SH-SY5Y (cell line): Measurements from ENCODE around the gene ACADSB.

ENCODE experiments used
- GATA2 ChIP-seq: IDR thresholded peaks from 2 replicates; pipeline ENCODE4 v1.6.1; 2011; ENCODE audit warnings: mild to moderate bottlenecking, low read depth, low read length
- GATA3 ChIP-seq: IDR thresholded peaks from 2 replicates; pipeline ENCODE4 v1.6.1; 2011; ENCODE audit warnings: low read depth, mild to moderate bottlenecking, low read length, moderate library complexity

ACADSB gene

DNA sequence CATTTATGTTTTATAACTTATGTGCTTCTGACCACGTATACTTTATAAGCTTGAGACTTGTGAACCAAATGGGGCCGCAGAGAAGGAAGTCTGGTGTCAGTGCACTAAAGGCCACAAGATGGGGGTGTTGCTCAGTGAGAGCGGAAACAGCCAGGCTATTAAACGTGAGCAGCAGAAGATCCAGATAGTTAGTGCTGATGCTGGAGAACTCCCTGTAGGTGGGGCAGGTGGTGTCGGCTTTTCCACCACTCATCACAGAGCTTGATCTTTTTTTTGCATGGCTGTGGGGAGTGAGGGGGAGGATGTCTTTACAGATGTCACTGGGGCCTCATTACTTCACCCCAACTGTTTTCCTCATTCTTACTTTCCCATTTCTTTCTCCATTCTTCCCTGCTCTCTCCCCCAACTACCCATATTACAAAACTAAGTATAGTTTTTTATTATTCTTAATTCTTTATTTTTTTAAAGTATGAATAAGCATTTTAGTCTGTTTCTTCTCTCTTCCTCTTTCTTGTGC lies 34.7 kb downstream of the ACADSB start:
- no peak for TF ChIP-seq GATA2
- no peak for TF ChIP-seq GATA3

DNA sequence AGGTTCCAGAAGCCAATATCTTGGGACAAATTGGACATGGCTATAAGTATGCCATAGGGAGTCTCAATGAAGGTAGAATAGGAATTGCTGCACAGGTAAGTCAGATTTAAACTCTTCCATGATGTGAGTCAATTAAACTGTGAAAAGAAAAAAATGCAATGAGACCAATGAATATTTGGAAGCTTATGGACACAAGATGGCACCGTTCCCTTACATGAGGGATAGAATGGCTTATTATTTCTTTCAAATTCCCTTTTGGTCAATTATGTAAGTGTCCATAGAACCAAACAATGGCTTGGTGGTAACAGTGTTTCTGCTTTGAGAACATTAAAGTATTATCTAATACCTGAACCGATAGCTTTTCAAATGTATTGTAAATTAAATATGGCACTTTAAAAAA lies 35.6 kb downstream of the ACADSB start:
- TF ChIP-seq GATA3 (no peak), GATA2 (no peak)

DNA sequence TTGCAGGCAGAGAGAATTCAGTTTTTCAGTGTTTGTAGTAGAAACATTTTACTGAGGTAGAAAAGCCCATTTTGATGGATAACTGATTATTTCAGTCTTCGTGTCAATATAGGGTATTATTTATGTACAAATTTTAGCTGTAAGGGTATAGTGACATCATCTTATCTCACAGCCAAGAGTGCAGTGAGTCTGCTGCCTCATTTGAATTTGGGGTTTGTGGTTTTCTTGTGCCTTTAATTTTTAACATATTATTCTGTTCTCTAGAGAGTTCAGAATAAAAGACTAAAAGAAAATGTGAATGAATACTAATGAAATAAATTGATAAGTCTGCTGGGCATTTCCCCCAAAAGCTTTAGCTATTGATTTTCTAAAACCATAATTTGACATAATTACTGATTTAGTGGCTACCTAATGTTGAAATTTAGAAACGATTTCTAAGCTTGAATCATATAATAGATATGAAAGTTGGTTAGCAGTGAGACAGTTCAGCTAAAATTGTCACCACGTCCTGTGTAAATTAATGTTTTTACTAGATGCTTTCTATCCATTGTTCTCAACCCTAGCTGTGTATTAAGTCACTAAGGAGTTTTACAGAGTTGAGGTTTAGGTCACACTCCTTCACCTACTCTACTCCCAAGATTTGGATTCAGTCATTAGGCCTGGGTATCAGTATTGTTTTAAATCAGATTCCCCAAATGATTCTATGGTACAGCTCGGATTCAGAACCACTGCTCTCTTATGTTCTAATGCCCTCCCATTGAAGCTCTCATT lies 37.3 kb downstream of the ACADSB start:
- TF ChIP-seq GATA2 (no peak), GATA3 (no peak)

DNA sequence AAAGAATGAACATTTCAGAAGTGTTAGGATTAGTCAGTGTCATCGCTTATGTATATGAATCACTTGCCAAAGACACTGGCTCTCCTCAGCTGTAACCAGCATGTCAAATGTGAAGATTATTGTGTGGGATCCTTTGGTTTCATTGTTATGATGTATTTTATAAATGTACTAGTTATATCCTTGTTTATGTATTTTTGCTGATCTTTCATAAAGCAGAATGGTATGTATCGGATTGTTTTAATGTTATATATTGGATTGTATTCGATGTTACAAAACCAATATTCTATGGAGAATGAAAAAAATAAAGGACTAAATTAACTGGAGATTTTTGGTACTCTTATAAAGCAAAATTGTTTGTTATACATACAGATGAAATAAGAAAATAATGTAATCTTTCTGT lies 49.2 kb downstream of the ACADSB start:
- TF ChIP-seq GATA2 (no peak), GATA3 (no peak)

DNA sequence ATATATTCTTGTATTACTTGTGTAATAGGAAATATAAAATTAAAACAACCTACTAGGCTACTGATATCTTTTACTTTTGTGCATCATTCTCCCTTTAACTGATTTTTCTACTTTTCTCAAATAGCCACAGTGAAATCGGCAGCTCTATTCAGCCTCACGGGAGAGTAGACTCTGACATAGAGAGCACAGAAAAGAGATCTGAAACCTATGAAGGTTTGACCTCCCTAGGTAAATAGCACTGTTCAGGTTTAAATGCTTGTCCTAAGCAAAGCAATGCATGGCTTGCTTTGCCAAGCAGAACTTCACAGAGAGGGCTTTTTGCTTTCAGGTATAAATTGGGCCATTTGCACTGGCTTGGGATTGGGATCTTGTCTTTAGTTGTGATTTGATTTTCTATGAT lies 53.1 kb downstream of the ACADSB start:
- no peak for TF ChIP-seq GATA3
- no peak for TF ChIP-seq GATA2

DNA sequence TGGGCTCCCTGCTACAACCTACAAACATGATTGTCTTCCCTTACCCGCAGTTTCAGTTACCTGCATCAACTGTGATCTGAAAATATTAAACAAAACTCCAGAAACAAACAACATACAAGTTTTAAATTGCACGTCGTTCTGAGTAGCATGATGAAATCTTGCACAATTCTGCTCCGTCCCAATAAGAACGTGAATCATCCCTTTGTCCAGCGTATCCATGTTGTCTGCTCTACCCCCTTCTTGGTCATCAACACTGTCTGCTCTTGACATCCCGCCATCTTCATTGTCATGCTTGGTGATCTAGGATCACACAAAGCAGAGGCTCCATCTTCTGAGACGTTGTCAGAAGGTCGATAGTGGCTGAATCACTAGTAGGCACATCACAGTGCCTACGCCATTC lies 53.9 kb downstream of the ACADSB start:
- TF ChIP-seq GATA2 (no peak), GATA3 (no peak)

DNA sequence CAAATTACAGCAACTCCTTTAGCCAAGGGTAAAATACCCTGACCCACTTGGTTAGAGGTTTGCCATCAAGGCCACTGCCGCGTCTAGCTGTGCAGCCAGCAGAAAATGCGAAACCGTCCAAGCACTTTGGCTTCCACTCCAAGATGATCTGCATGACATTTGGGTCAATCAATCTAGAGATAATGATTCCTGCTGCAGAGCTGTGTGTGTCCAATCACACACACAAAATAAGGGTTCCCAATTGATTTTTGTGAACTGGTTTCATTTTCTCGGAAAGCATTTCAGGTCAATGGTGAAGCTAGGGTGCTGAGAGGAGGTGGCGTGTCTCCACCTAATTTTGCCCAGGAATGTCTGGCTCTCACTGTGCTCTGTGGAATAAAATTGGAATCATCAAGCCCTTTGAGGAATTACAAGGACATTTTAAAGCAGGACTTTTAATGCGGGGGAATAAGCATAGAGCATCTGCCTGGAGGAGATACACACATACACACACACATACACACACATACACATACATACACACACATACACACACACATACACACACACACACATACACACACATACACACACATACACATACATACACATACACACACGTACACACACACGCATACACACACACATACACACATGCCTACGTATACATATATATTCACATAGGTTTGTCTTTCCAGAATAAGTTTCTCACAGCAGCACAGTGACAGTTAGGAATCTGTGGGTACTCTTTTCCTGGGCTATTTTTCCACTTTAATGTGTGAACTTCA lies 59.5 kb downstream of the ACADSB start:
- TF ChIP-seq GATA2 (no peak), GATA3 (no peak)

DNA sequence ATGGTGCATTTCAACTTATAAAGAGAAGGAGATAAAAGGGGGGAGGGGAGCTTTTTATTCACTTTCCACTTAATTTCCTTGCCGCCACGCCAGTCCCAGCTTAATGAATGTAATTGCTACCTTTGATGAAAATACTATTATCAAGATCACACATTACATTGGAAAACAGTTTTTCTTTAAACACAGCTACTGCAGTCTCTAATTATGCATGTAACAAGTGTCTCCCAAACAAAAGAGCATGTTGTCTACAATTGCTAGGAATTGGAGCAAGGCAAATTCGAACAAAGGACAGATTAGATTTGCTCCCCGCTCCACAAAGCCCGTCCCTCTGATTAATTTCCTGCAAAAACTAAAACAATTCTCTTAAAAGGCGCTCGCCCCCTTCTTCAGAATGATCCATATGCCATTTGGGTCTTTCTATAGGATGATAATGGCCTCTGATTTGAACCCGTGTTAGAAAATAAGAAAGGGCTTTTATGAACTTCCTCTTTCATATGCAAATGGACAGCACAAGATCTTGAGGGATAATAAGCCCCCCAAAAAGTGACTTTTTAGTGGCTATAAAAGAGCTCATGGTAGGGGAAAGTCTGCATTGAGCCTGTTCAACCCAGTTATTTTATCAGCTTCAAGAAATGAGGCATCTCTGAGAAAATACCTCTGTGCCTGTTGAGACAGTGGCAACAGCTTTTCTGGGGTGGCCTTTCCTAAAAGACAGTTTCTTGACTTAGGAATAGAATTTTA lies 60.6 kb downstream of the ACADSB start:
- TF ChIP-seq GATA3 (no peak), GATA2 (no peak)

DNA sequence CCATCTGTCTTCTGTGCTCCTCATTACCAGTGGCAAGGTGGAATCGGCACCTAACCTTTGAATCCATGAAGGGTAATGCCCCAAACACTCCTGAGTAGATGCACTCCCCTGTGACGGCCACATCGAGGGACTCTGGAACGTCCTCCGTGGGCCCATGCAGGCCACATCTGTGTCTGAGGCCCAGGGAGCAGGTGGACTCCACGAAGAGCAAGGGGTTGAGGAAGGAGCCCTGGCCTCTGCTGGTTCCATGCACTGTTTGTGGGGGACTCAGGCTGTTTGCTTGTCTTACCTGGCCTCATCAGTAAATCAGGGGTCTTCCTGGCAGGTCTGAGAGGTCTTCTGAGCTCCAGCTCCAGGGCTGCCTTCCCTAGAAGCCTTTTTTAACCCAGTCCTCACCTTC lies 64.4 kb downstream of the ACADSB start:
- TF ChIP-seq GATA2 (no peak), GATA3 (no peak)

DNA sequence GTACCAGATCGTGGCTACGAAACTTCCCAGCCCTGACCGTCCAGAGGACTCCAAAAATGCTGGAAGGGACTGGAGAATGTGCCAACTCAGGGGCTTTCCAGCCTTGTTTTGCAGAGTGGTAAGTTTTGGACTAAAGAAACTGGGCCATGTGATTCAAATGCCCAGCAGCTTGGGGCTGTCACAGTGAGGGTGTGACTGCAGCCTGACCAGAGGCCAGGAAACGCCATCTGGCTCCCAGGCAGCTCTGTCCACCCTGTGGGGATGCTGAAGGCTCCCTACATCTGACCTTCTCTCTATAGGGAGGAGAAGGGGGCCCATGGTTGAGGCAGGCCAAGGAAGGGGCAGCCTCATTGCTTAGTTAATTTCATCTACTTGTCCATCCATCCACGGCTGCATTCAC lies 65.4 kb downstream of the ACADSB start:
- TF ChIP-seq GATA3 (no peak), GATA2 (no peak)

DNA sequence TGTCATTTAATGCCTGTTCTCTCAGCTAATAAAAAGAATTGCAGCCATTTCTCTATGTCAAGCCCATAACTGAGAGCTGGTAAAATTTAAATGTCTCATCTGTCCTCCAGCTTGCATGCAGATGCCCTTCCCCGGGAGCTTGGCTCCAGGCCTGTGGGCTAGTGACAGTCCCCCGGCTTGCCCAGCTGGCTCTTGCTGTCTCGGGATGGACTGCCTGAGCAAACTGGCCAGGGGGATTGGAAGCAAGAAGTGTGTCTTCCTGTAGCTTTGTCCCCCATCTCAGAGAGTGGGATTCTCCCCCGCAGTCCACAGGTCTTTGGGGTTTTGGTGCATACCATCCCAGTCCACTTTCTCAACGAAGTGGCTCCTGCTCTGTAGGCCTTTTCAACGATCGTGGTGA lies 73.1 kb downstream of the ACADSB start:
- TF ChIP-seq GATA2 (no peak), GATA3 (no peak)

DNA sequence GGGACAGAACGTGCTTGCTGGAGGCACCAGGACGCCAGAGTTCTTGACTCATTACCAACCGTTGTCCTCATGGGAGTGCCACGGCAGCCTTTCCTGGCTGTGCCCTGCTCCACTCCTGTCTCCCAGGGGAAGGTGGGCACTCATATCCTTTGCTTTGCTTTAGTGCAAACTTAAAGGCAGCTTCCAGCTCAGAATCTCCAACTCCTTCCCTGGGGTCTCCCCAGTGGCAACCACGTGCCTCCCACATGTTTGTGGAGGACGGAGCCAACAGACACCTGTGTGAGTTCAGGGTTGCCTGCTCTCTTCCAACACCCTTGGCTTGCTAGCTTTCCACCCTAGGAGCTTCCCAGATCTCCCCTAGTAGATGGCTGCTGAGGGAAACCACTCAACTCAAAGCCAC lies 75.0 kb downstream of the ACADSB start:
- no peak for TF ChIP-seq GATA2

DNA sequence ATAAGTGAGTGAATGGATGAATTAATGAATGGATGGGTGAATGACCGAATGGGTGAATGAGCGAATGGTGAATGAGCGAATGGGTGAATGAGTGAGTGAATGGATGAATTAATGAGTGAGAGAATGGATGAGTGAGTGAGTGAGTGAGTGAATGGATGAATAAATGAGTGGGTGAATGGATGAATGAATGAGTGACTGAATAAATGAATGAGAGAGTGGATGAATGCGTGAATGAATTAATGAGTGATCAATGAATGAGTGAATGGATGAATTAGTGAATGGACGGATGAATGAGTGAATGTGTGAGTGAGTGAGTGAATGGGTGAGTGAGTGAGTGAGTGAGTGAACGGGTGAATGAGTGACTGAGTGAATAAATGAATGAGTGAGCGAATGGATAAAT lies 77.5 kb downstream of the ACADSB start:
- TF ChIP-seq GATA3 (no peak), GATA2 (no peak)

DNA sequence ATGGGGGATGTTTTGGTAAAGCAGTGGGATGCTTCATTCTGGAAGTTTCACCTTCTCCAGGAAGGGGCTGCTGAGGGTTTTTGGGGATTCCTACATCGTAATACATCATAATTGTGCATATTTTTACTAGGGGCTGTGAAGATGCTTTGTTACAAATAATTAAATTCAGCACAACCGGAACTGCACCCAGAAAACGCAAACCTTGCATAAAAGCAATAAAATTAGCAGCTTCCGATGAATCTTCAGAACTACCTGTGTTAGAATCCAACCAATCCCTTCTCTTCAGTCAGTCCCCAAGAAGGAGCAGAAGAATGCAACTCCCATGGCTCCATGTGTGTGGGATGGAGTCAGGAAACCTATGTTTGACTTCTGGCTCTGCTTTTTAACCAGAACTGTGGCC lies 78.5 kb downstream of the ACADSB start:
- TF ChIP-seq GATA3: no peak

DNA sequence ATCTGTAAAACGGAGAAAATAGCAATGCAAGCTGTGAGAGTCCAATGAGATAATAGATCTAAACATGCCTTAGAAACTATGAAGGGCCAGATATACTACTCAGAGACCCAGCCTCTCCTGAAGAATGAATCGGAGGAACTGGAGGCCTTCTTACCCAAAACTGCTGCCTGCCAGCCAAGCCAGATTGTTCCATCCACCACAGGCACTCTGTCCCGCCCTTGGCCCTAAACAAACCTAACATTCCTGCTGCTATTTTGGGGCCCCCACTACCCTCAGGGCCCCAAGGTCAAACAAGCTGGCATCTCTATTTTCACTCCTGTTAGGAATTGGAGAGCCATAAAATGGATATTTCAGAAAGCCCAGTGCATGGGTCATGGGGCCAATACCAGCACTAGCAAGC lies 79.0 kb downstream of the ACADSB start:
- TF ChIP-seq GATA3 (no peak), GATA2 (no peak)
